Limb (tissue), 2 donors: ENCODE measurements around the gene CUL3.
"Not testable (repeated sequence)": the region's sequence is repeated elsewhere in the genome, so short reads cannot be mapped to it uniquely, and the experiment has no call there.

Experiments
- DNase-seq, 2 donors: peaks; one replicate each; pipeline ENCODE4 v3.0.0-alpha.2; 2016; ENCODE audit errors: extremely low spot score in 2 of 2

The CUL3 gene

GRCh38 chr2:224545884-224546644, 39.1 kb downstream of the CUL3 start:
- DNase-seq = no peak

- DNase-seq = no peak
Observed at GRCh38 chr2:224543939-224544338, 41.2 kb downstream of the CUL3 start.

GRCh38 chr2:224538561-224539138, 46.5 kb downstream of the CUL3 start:
- no peak for DNase-seq

GRCh38 chr2:224532931-224533330, 52.2 kb downstream of the CUL3 start:
- DNase-seq = no peak

GRCh38 chr2:224532441-224532840, 52.7 kb downstream of the CUL3 start:
- DNase-seq = no peak

GRCh38 chr2:224528171-224528570, 57.0 kb downstream of the CUL3 start:
- DNase-seq = no peak

- DNase-seq = no peak
Observed at GRCh38 chr2:224525774-224526173, 59.4 kb downstream of the CUL3 start.

GRCh38 chr2:224524657-224525056, 60.5 kb downstream of the CUL3 start:
- no peak for DNase-seq

- no peak for DNase-seq
Observed at GRCh38 chr2:224523626-224524577, 61.3 kb downstream of the CUL3 start.

GRCh38 chr2:224522483-224522882, 62.7 kb downstream of the CUL3 start:
- DNase-seq = not testable (repeated sequence)

- no peak for DNase-seq
Observed at GRCh38 chr2:224520064-224520463, 65.1 kb downstream of the CUL3 start.

GRCh38 chr2:224518806-224519580, 66.2 kb downstream of the CUL3 start:
- DNase-seq = no peak

GRCh38 chr2:224517963-224518362, 67.2 kb downstream of the CUL3 start:
- no peak for DNase-seq

GRCh38 chr2:224516393-224516792, 68.8 kb downstream of the CUL3 start:
- DNase-seq = not testable (repeated sequence)

- no peak for DNase-seq
Observed at GRCh38 chr2:224513991-224514390, 71.2 kb downstream of the CUL3 start.

GRCh38 chr2:224507789-224508188, 77.4 kb downstream of the CUL3 start:
- no peak for DNase-seq

GRCh38 chr2:224506494-224506893, 78.7 kb downstream of the CUL3 start:
- DNase-seq = no peak

GRCh38 chr2:224498991-224499390, 86.2 kb downstream of the CUL3 start:
- no peak for DNase-seq

GRCh38 chr2:224492531-224492930, 92.6 kb downstream of the CUL3 start:
- DNase-seq = no peak

- not testable (repeated sequence) for DNase-seq
Observed at GRCh38 chr2:224487940-224488339, 97.2 kb downstream of the CUL3 start.
